Measurements from ENCODE around the gene CFAP251. TPM values are rescaled to one million over a fixed set of nuclear protein-coding genes. Genes with fewer than 3 reads are reported as not detected.

Gene CFAP251
- total and polyA plus RNA-seq, 2 of the 8 experiments (the other 6 are each of a cell fraction or from before 2014, with no cell fraction given) = 1.8 to 2.9 TPM

GRCh38 chr12:122050706-122051105 lies 132.3 kb downstream of the CFAP251 start:
- Histone ChIP-seq H3K4me1 (replicated peaks in 1 of 4; ENCODE audit: control insufficient read depth in 3 of 4, insufficient read depth in 4 of 4, low read length in 3 of 4) (0 out of 7 replicates have a peak, but pooled peaks cover 0 to 2% (median 0%) of the 10 kb centered on the region in 4 experiments), H4K91ac (replicated peaks; ENCODE audit: insufficient read length, low read length) (no peak overlapping the region), H2BK5ac (ENCODE audit: low read depth, low read length) (no peak overlapping the region), H3K4ac (replicated peaks; ENCODE audit: insufficient read length, low read depth, low read length) (no peak overlapping the region), H3K9me3 (ENCODE audit: insufficient read depth in 2 of 2, low read depth in 1 of 2, low read length in 1 of 2) (no peaks in the 10 kb centered on the region), H2BK20ac (ENCODE audit: low read length) (no peak overlapping the region), H3K56ac (replicated peaks; ENCODE audit: insufficient read length, low read depth, low read length) (no peak overlapping the region), H2BK120ac (replicated peaks; ENCODE audit: low read depth, low read length) (no peak overlapping the region), H2AFZ (ENCODE audit: low read length) (no peak overlapping the region), H3K27ac (ENCODE audit: low read depth, low read length) (no peak overlapping the region), H3K14ac (ENCODE audit: insufficient read length) (no peak overlapping the region), H3K9ac (replicated peaks in 1 of 4; ENCODE audit: extremely low read depth in 1 of 4, low read depth in 3 of 4, low read length in 3 of 4) (no peak overlapping the region), H2BK15ac (ENCODE audit: low read length) (no peak overlapping the region), H3K4me2 (ENCODE audit: insufficient read depth in 1 of 2, low read depth in 2 of 2, low read length in 2 of 2) (no peak overlapping the region), H4K5ac (ENCODE audit: insufficient read length, low read depth, low read length) (no peak overlapping the region), H4K20me1 (replicated peaks in 1 of 2; ENCODE audit: control insufficient read depth in 1 of 2, insufficient read depth in 2 of 2, low read length in 2 of 2) (peaks cover 0 to 5% of the 10 kb centered on the region in 2 experiments), H4K8ac (ENCODE audit: extremely low read depth, insufficient read depth, low read length) (peak overlapping the region; percentile 71), H3K79me2 (ENCODE audit: control insufficient read depth in 1 of 2, insufficient read depth in 2 of 2, low read length in 2 of 2) (no peaks in the 10 kb centered on the region), H3K36me3 (ENCODE audit: control insufficient read depth in 2 of 4, insufficient read depth in 4 of 4, low read length in 3 of 4) (peaks cover 2 to 7% (median 6%) of the 10 kb centered on the region in 4 experiments), H2BK12ac (ENCODE audit: low read depth, low read length) (no peak overlapping the region), H3K23me2 (ENCODE audit: low read depth, low read length) (no peaks in the 10 kb centered on the region), H3K4me3 (ENCODE audit: extremely low read depth in 1 of 4, insufficient read depth in 2 of 4, low read depth in 3 of 4, low read length in 4 of 4) (no peak overlapping the region), H3K18ac (ENCODE audit: extremely low read depth, low read length) (no peak overlapping the region), H3K79me1 (ENCODE audit: low read depth, low read length) (no peaks in the 10 kb centered on the region), H3K27me3 (replicated peaks in 1 of 4; ENCODE audit: control insufficient read depth in 3 of 4, extremely low read depth in 1 of 4, insufficient read depth in 3 of 4, low read length in 3 of 4) (no peaks in the 10 kb centered on the region), H2AK5ac (ENCODE audit: low read depth, low read length) (no peak overlapping the region), H3K23ac (ENCODE audit: insufficient read length) (no peak overlapping the region)
- CTCF ChIA-PET (ENCODE audit: partially characterized antibody) = interaction anchor here (0.5 to 20.6 kb wide), 9 partner anchors 12 to 141 kb away, joined by 3 to 379 read pairs (median 3); no protein-coding TSS in a partner anchor
- 93% methylated on average over 18 of the region's 20 CpGs; no CpG with 5 or more reads in 1 of the 2 experiments for whole genome bisulfite sequencing, 2 experiments (ENCODE audit: extremely low coverage in 1 of 2, insufficient coverage in 1 of 2, insufficient read length in 1 of 2, insufficient replicate concordance in 2 of 2, low coverage in 1 of 2, low lambda C conversion rate in 2 of 2, missing lambda C conversion rate in 1 of 2)
- FAIRE-seq (no peak), DNase-seq (ENCODE audit: low read depth in 1 of 2, low spot score in 2 of 2) (no peak)
- POLR2A ChIA-PET (ENCODE audit: partially characterized antibody) = interaction anchor here (0.9 to 1.4 kb wide), 2 partner anchors 30 to 79 kb away, joined by 3 to 4 read pairs; partner anchors contain the start of gene BCL7A
- TF ChIP-seq TAF1 (IDR thresholded peaks at IDR 0.05; ENCODE audit: low read depth, low read length) = no peak

Measured in H1 (cell line).